GM19025 (cell line): Measurements from ENCODE around the gene RCC1.
"Not testable (repeated sequence)": the region's sequence is repeated elsewhere in the genome, so short reads cannot be mapped to it uniquely, and the experiment has no call there.

Source experiments
- ATAC-seq: cut with Tn5 transposase; IDR thresholded peaks from one replicate; pipeline ENCODE4 v1.9.1; 2021; ENCODE audit warnings: mild to moderate bottlenecking, low read depth, moderate library complexity; ENCODE audit not compliant: unreplicated experiment

Gene RCC1

DNA sequence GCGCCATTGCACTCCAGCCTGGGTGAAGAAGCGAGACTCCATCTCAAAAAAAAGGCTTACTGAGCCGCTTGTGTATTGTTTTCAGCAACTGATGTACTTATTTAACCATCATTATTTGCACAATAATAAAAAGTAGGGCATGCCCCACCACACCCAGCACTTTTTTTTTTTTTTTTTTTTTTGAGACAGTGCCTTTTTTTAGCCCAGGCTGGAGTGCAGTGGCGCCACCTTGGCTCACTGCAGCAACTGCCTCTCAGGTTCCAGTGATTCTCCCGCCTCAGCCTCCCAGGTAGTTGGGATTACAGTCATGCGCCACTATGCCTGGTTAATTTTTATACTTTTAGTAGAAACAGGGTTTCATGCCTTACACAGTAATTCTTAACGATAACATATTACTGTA lies 34.8 kb downstream of the RCC1 start:
- no peak for ATAC-seq

DNA sequence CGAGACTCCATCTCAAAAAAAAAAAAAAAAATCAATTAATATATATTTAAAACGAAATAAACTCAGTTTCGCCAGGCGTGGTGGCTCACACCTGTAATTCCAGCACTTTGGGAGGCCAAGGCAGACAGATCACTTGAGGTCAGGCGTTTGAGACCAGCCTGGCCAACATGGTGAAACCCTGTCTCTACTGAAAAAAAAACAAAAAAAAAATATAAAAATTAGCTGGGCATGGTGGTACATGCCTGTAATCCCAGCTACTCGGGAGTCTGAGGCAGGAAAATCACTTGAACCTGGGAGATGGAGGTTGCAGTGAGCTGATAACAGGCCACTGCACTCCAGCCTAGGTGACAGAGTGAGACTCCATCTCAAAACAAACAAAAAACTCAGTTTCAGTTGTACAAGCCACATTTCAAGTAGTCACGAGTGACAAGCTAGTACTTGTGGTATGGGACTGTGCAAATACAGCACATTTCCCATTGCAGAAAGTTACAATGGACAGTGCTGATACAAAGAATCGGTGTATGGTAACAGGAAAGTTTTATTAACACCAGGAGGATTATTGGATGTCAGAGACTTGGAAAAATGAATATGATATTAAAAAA lies 35.7 kb downstream of the RCC1 start:
- not testable (repeated sequence) for ATAC-seq

DNA sequence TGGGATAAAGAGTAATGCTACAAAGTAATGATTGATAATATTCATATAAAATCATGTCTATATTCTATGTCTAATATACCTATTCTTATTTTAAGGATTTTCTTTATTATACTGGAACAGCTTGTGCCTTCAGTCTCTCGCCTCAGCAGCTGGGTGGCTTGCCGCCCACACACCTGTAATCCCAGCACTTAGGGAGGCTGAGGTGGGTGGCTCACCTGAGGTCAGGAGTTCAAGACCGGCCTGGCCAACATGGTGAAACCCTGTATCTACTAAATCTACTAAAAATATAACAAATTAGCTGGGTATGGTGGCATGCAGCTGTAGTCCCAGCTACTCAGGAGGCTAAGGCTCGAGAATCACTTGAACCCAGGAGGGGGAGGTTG lies 39.4 kb downstream of the RCC1 start:
- no peak for ATAC-seq

DNA sequence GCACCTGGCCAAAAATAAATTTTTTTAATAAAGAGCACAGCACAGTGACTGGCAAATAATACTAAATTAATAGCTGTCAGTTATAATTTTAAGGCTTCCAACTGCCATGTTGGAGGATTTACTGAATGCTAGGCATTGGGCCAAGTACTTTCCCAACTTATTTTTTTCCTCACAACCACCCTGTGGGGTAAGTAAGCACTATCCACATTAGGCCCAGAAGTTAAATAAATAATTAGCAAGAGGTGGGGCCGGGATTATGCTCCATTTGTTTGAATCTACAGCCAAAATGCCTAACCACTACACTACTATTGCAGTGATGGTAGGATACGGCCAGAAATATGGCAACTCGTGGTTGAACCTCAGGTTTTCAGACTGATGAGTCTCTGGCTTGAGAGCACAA lies 42.5 kb downstream of the RCC1 start:
- no peak for ATAC-seq

DNA sequence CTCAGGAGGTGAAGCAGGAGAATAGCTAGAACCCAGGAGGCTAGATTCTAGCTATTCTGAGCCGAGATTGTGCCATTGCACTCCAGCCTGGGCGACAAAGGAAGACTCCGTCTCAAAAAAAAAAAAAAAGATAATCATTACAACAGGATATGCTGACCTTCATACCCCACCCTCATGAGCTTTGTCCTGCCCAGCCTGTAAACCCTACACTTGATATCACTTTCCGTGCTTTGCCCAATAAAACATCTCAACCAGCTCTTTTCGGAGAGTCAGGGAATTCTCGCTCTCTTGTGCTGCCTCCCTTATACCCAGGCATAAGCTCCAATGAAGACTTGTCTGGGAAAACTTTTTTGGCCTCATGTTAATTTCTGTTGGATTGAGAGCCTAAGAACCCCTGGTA lies 45.5 kb downstream of the RCC1 start:
- ATAC-seq: no peak

DNA sequence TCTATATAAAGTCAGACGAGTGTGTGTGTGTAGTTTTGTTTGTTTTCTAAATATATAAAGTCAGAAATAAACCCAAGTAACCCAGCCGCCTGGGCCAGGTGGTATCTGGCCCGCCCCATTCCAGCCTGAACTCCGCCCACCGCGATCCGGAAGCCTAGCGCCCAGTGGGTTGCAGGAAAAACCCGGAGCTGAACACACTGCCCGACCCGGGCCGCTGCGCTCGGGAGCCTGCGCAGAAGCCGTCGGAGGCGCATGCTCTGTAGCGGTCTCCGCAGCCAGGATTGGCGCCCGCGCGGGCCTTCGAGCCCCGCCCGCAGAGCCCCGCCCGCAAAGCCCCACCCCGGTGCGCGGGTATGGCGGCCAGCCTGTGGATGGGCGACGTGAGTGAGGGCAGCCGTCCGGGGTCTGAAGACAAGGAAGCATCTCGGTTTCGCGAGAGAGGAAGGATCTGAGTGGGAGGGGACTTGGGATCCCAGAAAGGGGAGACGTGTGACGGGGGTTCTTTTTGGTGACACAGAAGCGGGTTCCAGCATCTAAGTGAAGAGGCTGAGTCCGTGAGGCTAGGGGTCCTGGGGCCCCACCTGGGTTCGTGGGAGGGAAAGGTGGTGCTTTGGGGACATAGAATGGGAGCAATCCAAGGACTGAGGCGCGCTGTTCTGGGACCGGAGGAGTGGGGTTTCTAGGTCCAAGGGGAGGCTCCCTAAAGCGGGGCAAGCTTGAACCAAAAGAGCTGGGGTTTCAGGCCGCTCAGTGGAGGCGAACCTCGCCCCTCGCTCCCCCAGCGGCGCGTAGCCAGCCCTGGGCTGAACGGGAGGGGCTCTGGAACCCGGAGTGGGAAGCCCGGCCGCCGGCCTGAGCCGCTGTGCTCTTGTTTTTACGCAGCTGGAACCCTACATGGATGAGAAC lies 47.2 kb downstream of the RCC1 start, which contains the start of gene TRNAU1AP:
TRNAU1AP (plus strand) TSS at position 328 of the 906 bp plus-strand sequence; CDS start at position 354, 26 bp downstream.
- ATAC-seq: peak; percentile 89

DNA sequence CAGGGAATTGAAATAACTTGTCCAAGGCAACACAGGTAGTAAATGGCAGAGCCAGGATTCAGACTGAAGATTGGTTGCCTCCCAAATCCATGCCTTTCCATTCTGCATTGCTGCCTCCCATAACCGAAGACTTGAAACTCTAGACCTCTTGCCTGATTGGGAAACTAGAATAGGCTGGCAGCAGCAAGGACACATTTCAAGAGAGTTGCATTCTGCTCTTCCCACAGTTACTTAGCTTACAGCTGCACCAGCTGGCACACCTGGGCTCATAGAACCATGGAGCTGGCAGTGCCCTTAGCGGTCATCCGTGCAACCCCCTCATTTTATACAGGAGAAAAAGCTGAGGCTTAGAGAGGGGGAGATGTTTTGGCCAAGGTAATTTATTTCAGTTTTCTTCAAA lies 55.0 kb downstream of the RCC1 start:
- no peak for ATAC-seq

DNA sequence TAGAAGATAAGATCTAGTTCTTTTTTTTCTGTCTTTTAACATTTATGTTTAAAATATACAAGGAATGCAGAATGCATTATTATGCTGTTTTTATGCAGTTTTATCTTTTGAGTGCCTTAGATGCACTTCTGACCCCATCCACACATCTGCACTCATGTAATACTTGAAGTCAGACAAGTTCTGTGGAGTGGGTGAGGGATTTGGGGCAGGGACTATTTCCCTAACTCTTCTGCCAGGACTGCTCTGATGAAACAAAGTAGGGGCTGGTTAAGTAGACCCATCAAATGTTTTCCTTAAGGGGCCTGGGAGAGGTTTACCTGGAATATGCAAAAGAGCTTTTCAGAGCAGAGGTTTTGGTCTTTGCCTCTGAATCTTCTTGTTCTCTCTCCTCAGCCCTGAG lies 58.5 kb downstream of the RCC1 start:
- no peak for ATAC-seq

DNA sequence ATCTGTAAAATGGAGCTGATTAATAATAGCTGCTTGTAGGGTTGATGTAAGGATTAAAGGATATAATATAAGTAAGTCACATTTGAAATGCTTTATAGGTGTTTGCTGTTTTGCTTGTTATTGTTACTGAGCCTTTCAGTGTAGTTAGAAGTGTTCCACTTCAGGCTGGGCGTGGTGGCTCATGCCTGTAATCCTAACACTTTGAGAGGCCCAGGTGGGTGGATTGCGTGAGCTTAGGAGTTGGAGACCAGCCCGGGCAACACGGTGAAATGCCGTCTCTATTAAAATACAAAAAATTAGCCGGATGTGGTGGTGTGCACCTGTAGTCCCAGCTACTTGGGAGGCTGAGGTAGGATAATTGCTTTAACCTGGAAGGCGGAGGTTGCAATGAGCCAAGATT lies 59.2 kb downstream of the RCC1 start:
- ATAC-seq: no peak

DNA sequence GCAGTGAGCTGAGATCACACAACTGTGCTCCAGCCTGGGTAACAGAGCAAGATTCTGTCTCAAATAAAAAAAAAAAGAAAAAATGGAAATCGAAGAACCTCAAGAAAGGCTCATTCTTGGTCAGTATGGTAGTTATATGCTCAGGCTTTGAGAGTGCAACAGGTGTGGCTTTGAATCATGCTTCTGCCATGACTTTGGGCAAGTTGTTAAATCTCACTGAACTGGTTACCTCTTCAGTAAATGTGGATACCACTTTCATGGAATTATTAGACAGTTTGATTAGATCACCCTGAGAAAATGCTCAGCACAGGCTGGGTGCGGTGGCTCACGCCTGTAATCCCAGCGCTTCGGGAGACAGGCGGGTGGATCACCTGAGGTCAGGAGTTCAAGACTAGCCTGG lies 59.9 kb downstream of the RCC1 start:
- no peak for ATAC-seq

DNA sequence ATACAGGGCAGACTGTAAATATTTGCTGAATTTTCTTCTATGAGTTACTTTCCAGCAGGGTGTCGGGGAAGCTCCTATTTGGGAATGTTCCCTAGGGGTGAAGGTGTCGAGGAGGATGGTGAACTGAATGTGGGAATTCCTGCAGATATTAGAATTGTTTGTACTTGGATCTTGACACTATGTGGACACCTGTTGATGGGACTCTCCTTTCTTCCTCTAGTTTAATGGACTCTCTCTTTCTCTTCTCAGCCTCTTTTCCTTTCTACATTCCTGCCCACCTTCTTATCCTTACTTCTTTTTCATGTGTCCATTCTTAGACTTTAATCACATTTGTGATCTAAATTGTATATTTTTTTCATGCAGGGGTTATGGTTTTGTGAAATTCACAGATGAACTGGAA lies 61.1 kb downstream of the RCC1 start:
- ATAC-seq: no peak

DNA sequence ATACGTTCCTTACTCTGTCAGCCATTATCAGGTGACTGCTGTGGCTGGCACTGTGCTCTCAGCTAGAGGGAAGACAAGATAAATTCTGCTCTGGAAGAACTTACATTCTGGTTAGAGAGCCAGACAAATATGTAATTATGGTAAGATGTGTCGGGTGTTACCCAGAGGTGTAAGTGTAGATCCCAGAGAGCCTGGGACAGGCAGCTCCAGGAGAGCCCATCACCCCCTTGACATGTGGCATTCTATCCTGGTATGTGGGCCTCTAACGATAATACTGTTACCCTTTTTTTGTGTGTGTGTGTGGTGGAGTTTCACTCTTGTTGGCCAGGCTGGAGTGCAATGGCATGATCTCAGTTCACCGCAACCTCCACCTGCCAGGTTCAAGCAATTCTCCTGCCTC lies 66.1 kb downstream of the RCC1 start:
- no peak for ATAC-seq

DNA sequence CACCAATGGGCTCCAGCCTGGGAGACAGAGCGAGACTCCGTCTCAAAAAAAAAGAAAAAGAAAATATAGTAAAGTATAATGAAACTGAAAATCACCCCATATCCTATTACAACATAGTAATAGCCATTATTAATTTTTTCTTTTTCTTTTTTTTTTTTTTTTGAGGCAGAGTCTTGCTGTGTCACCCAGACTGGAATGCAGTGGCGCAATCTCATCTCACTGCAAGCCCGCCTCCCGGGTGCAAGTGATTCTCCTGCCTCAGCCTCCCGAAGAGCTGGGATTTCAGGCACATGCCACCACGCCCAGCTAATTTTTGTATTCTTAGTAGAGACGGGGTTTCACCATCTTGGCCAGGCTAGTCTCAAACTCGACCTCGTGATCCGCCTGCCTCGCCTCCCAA lies 67.0 kb downstream of the RCC1 start:
- not testable (repeated sequence) for ATAC-seq

DNA sequence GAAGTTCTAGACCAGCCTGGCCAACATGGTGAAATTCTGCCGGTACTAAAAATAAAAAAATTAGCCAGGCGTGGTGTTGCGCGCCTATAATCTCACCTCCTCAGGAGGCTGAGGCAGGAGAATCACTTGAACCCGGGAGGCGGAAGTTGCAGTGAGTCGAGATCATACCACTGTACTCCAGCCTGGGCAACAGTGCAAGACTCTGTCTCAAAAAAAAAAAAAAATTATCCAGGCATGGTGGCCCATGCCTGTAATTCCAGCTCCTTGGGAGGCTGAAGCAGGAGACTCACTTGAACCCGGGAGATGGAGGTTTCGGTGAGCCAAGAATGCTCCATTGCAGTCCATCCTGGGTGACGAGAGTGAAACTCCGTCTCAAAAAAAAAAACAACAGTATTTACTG lies 67.7 kb downstream of the RCC1 start:
- no peak for ATAC-seq

DNA sequence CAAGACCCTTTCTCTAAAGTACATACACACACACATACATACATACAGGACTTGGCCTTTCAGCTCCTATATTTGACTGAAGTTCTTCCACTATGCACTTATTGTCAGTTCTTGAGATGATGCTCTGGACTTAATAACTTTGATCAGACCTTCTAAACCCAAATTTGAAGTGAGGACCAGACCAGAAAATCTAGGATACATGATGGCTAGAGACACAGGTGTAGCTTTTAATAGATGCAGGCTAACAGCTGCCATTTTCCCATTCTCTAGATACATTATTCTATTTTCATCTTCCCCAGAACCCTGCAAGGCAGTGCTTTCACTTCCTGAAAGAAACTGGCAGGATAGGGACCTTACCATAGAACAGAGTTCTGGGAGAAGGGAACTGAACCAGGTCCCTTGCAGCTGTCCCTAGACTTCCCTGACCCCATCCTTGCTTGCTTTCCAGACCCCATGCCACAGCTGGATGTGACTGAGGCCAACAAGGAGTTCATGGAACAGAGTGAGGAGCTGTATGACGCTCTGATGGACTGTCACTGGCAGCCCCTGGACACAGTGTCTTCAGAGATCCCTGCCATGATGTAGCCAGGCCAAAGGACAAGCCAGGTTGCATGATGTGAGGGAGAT lies 71.3 kb downstream of the RCC1 start:
- ATAC-seq: no peak

DNA sequence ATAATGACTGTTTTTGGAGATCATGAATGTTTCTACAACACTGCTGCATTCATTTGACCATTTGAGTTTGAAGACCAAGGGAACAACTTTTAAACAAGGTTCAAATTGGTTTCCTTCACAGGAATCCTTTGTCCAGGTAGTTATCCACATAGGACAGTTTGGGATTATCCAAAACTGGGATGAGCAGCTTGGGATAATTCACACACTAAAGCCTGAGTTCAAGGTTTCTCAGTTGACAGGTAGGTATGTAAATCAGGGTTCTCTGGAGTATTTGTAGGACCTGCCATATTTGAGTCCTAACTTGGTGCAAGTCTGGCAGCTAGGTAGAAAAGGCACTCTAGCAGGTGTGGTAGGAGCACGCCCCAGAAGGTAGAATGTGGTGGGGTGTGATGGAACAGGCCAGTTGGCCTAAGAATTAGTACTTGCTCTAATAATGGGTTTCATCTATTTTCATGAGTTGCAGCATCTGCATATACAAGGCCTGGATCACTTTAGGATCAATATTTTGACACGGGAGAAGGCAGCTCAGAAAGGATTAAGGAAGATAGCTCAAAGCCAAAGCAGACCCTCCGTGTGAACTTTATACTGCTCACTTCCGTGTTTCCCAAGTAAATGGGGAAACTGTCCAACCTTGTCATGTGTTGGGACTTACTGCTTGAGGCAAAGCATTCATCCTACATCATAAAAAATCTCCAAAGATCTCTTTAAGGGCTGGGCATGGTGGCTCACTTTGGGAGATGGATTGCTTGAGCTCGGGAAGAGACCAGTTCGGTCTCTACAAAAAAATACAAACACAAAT lies 72.1 kb downstream of the RCC1 start:
- no peak for ATAC-seq

DNA sequence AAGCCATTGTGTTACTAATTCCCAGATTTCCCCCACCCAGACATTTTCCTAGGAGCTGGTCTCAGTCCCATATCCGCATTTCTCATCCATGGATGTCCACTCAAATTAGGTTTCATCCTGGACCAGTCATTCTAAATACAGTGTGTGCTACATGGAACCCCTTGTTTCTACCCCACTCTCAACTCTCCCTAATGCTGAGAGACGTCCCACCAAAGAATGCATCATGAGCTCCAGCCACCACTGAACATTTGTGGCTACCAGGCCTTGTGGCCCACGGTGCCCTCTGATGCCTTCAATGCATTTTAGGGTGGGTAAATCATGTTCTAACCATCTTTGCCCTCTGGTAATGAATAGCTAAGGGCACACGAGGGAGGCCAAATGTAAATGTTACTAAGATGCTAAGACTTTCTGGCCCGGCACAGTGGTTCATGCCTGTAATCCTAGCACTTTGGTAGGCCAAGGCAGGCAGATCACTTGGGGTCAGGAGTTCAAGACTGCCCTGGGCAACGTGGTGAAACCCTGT lies 72.9 kb downstream of the RCC1 start:
- ATAC-seq: no peak

DNA sequence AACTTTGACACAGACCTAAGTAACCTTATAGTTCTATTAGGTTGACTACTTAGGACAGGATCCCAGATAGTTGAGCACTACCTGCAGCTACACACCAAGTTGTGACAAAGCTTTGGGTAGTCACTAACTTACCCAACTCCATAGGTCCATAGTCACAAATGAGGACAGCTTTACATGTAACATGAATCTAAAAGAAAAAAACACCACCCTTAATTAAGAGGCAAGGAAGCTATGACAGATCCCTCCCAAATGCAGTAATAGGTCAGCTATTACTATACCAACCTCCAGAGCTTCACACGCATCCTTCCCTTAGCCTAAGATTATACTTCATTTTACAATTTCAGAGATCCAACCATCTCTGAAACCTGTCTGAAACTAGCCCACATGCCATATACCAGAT lies 73.6 kb downstream of the RCC1 start:
- ATAC-seq: no peak

DNA sequence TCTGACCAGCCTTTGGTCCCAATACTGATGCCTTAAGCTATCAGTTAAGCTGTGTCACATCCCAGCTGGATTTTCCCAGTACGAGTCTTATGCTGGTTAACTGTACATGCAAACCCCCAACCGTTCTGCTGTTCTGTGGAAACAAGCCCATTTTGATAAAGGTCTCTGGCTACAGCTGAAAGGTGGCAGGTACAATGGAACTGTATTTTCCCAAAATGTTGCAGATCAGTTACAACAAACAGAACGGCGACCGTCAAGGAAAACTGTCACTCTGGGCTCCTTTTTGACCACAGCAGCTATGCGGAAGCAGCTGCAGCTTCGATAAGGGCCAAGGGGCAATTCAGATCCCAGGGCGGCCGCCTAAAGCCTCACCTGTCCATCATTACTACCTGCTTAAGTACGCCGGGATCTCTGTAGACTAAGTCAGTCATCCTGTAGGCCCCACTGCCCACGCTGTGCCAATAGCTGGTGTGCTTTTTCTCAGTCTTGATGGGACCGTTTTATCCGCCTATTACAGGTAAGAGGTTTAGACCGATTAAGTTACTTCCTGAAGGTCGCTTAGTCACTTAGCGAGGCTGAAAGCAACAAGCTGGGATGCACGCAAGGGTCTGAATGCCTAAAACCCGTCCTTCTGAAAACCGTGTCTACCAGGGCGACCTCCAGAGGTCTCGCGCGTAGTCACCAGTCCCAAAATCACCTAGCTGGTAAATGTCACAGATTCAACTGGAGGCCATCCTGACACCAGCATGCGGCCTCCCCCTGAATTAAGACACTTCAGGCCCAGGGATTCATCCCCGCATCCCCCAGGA lies 75.1 kb downstream of the RCC1 start:
- ATAC-seq: peak; percentile 1
